Measurements from ENCODE around the gene ADM5.

- no peak for TF ChIP-seq CTCF (IDR thresholded peaks at IDR 0.05)
- no peak for TF ChIP-seq POLR2A (IDR thresholded peaks at IDR 0.05)
Measured at GRCh38 chr19:49658139-49658517, 31.3 kb upstream of the ADM5 start.

Data from thyroid gland (tissue), 4 donors.